H1 (cell line): ENCODE measurements around the gene RAB1B. TPM values are rescaled to one million over a fixed set of nuclear protein-coding genes. Genes with fewer than 3 reads are reported as not detected.

Experiments used
- CTCF ChIA-PET: fragments of 300-600 bp; sonication (Branson Sonifier 250); formaldehyde crosslinking; loops from one replicate; lab custom pipeline; 2021; ENCODE audit not compliant: partially characterized antibody; lab: Charles Lee
- POLR2A ChIA-PET: fragments of 300-600 bp; sonication (Branson Sonifier 250); formaldehyde crosslinking; loops from one replicate; lab custom pipeline; 2021; ENCODE audit warnings: inconsistent platforms; ENCODE audit not compliant: partially characterized antibody; lab: Charles Lee
- DNase-seq, 2 experiments: peaks; one replicate each; pipeline versions ENCODE4 v3.0.0 to v3.0.0-alpha.2; 2010 to 2022; ENCODE audit warnings: low spot score in 2 of 2, low read depth in 1 of 2, mixed read lengths in 1 of 2
- FAIRE-seq: peaks from 2 replicates; lab custom pipeline; 2011; peaks lifted over from hg19 to GRCh38; lab: Jason Lieb, UNC
- H2AFZ ChIP-seq: 2 replicates; pipeline ENCODE4 v1.8.1; 2012; ENCODE audit warnings: low read length, inconsistent platforms
- H2AK5ac ChIP-seq: 2 replicates; pipeline ENCODE4 v1.6.1; 2013; ENCODE audit warnings: low read depth, low read length
- H2BK120ac ChIP-seq: replicated peaks from 2 replicates; pipeline ENCODE3; 2013; ENCODE audit warnings: low read depth, low read length, inconsistent platforms
- H2BK12ac ChIP-seq: 2 replicates; pipeline ENCODE4 v1.6.1; 2013; ENCODE audit warnings: low read depth, low read length
- H2BK15ac ChIP-seq: 2 replicates; pipeline ENCODE4 v1.6.1; 2013; ENCODE audit warnings: low read length
- H2BK20ac ChIP-seq: 2 replicates; pipeline ENCODE4 v1.6.1; 2013; ENCODE audit warnings: low read length
- H2BK5ac ChIP-seq: 2 replicates; pipeline ENCODE4 v1.6.1; 2013; ENCODE audit warnings: low read depth, low read length
- H3K14ac ChIP-seq: 2 replicates; pipeline ENCODE4 v1.6.1; 2013; ENCODE audit warnings: inconsistent platforms; ENCODE audit not compliant: insufficient read length
- H3K18ac ChIP-seq: 2 replicates; pipeline ENCODE4 v1.6.1; 2013; ENCODE audit warnings: low read length; ENCODE audit errors: extremely low read depth
- H3K23ac ChIP-seq: 2 replicates; pipeline ENCODE4 v1.6.1; 2013; ENCODE audit warnings: inconsistent platforms; ENCODE audit not compliant: insufficient read length
- H3K23me2 ChIP-seq: 2 replicates; pipeline ENCODE4 v1.6.1; 2013; ENCODE audit warnings: low read depth, low read length
- H3K27ac ChIP-seq: 2 replicates; pipeline ENCODE4 v1.6.1; 2011; ENCODE audit warnings: low read depth, low read length, inconsistent platforms
- H3K27me3 ChIP-seq, 4 experiments: replicated peaks in 1 of 4; 1 replicate in 1 of 4; 2 replicates in 3 of 4; pipeline versions ENCODE4 v1.6.1 to v1.8.1; 2011 to 2013; ENCODE audit warnings: low read length in 3 of 4, mild to moderate bottlenecking in 3 of 4, inconsistent platforms in 2 of 4, mixed read lengths in 2 of 4, moderate library complexity in 1 of 4; ENCODE audit not compliant: control insufficient read depth in 3 of 4, insufficient read depth in 3 of 4; ENCODE audit errors: extremely low read depth in 1 of 4
- H3K36me3 ChIP-seq, 4 experiments: 2 replicates each; pipeline versions ENCODE4 v1.6.1 to v1.8.1; 2011 to 2013; ENCODE audit warnings: mild to moderate bottlenecking in 4 of 4, low read length in 3 of 4, moderate library complexity in 2 of 4, control low read depth in 1 of 4, inconsistent platforms in 1 of 4; ENCODE audit not compliant: insufficient read depth in 4 of 4, control insufficient read depth in 2 of 4
- H3K4ac ChIP-seq: replicated peaks from 2 replicates; pipeline ENCODE3; 2013; ENCODE audit warnings: low read length, low read depth, mixed read lengths, inconsistent platforms; ENCODE audit not compliant: insufficient read length
- H3K4me1 ChIP-seq, 4 experiments: replicated peaks in 1 of 4; 1 replicate in 1 of 4; 2 replicates in 3 of 4; pipeline versions ENCODE4 v1.6.1 to v1.8.1; 2011 to 2013; ENCODE audit warnings: low read length in 3 of 4, inconsistent platforms in 2 of 4, mixed read lengths in 1 of 4; ENCODE audit not compliant: insufficient read depth in 4 of 4, control insufficient read depth in 3 of 4
- H3K4me2 ChIP-seq, 2 experiments: 2 replicates each; pipeline versions ENCODE4 v1.6.1 to v1.8.1; 2011 to 2013; ENCODE audit warnings: low read depth in 2 of 2, low read length in 2 of 2, control low read depth in 1 of 2, inconsistent platforms in 1 of 2, mild to moderate bottlenecking in 1 of 2; ENCODE audit not compliant: insufficient read depth in 1 of 2
- H3K4me3 ChIP-seq, 4 experiments: fragments of 200-600, 300-600 bp in 1 of 4; sonication (generic), shearing (Covaris generic), sonication (Bioruptor Twin) in 1 of 4; 2 replicates each; pipeline versions ENCODE4 v1.5.1 to v1.8.1; 2011 to 2016; ENCODE audit warnings: low read length in 4 of 4, low read depth in 3 of 4, control low read depth in 2 of 4, inconsistent platforms in 2 of 4, mild to moderate bottlenecking in 2 of 4, mixed read lengths in 1 of 4, moderate library complexity in 1 of 4; ENCODE audit not compliant: insufficient read depth in 2 of 4; ENCODE audit errors: extremely low read depth in 1 of 4
- H3K56ac ChIP-seq: replicated peaks from 2 replicates; pipeline ENCODE3; 2013; ENCODE audit warnings: low read depth, mild to moderate bottlenecking, mixed read lengths, low read length, inconsistent platforms; ENCODE audit not compliant: insufficient read length
- H3K79me1 ChIP-seq: 2 replicates; pipeline ENCODE4 v1.6.1; 2013; ENCODE audit warnings: low read depth, low read length, control low read depth
- H3K79me2 ChIP-seq, 2 experiments: 2 replicates each; pipeline versions ENCODE4 v1.6.1 to v1.8.1; 2012 to 2013; ENCODE audit warnings: low read length in 2 of 2, mild to moderate bottlenecking in 2 of 2, inconsistent platforms in 1 of 2; ENCODE audit not compliant: insufficient read depth in 2 of 2, control insufficient read depth in 1 of 2
- H3K9ac ChIP-seq, 4 experiments: replicated peaks in 1 of 4; 1 replicate in 1 of 4; 2 replicates in 3 of 4; pipeline versions ENCODE4 v1.6.1 to v1.8.1; 2011 to 2013; ENCODE audit warnings: low read depth in 3 of 4, low read length in 3 of 4, control low read depth in 2 of 4, mild to moderate bottlenecking in 2 of 4, moderate library complexity in 2 of 4, inconsistent platforms in 1 of 4; ENCODE audit errors: extremely low read depth in 1 of 4
- H3K9me3 ChIP-seq, 2 experiments: 2 replicates each; pipeline versions ENCODE4 v1.6.1 to v1.8.1; 2012 to 2013; ENCODE audit warnings: mild to moderate bottlenecking in 2 of 2, moderate library complexity in 2 of 2, control low read depth in 1 of 2, inconsistent platforms in 1 of 2, low read depth in 1 of 2, low read length in 1 of 2, mixed read lengths in 1 of 2; ENCODE audit not compliant: insufficient read depth in 2 of 2
- H4K20me1 ChIP-seq, 2 experiments: replicated peaks in 1 of 2; 2 replicates each; pipeline versions ENCODE3 to v1.8.1; 2011 to 2013; ENCODE audit warnings: inconsistent platforms in 2 of 2, low read length in 2 of 2, mild to moderate bottlenecking in 1 of 2; ENCODE audit not compliant: insufficient read depth in 2 of 2, control insufficient read depth in 1 of 2
- H4K5ac ChIP-seq: 2 replicates; pipeline ENCODE4 v1.6.1; 2013; ENCODE audit warnings: low read length, low read depth, mixed read lengths, inconsistent platforms; ENCODE audit not compliant: insufficient read length
- H4K8ac ChIP-seq: 2 replicates; pipeline ENCODE4 v1.8.0; 2013; ENCODE audit warnings: mild to moderate bottlenecking, moderate library complexity, low read length, inconsistent platforms; ENCODE audit not compliant: insufficient read depth; ENCODE audit errors: extremely low read depth
- H4K91ac ChIP-seq: replicated peaks from 2 replicates; pipeline ENCODE3; 2013; ENCODE audit warnings: low read length, mixed read lengths, inconsistent platforms; ENCODE audit not compliant: insufficient read length
- BCL11A ChIP-seq, 2 experiments: IDR thresholded peaks; one replicate each; pipeline ENCODE4 v1.6.1; 2011; ENCODE audit warnings: low read depth in 2 of 2, low read length in 2 of 2, mild to moderate bottlenecking in 2 of 2
- CEBPB ChIP-seq: IDR thresholded peaks from 2 replicates; pipeline ENCODE4 v1.6.1; 2012; ENCODE audit warnings: low read depth, low read length
- CTBP2 ChIP-seq: IDR thresholded peaks from 2 replicates; pipeline ENCODE4 v1.7.0; 2011; ENCODE audit warnings: borderline replicate concordance, mild to moderate bottlenecking, moderate library complexity, mixed read lengths, low read length; ENCODE audit not compliant: insufficient read depth, insufficient read length
- FOSL1 ChIP-seq: IDR thresholded peaks from 2 replicates; pipeline ENCODE4 v1.6.1; 2011; ENCODE audit warnings: mild to moderate bottlenecking, low read depth, low read length, moderate library complexity; ENCODE audit not compliant: insufficient read depth
- GABPA ChIP-seq: IDR thresholded peaks from 2 replicates; pipeline ENCODE4 v1.6.1; 2011; ENCODE audit warnings: mild to moderate bottlenecking, low read length, moderate library complexity, borderline replicate concordance; ENCODE audit not compliant: insufficient read depth
- POU5F1 ChIP-seq: IDR thresholded peaks from 2 replicates; pipeline ENCODE4 v1.6.1; 2011; ENCODE audit warnings: low read depth, mild to moderate bottlenecking, low read length, moderate library complexity
- RBBP5 ChIP-seq: IDR thresholded peaks from 2 replicates; pipeline ENCODE4 v1.7.1; 2012; ENCODE audit warnings: low read depth, mild to moderate bottlenecking, inconsistent platforms, low read length, moderate library complexity, borderline replicate concordance
- SIRT6 ChIP-seq: IDR thresholded peaks from one replicate; pipeline ENCODE4 v1.7.1; 2012; ENCODE audit warnings: low read length, inconsistent platforms
- SIX5 ChIP-seq: IDR thresholded peaks from 2 replicates; pipeline ENCODE4 v1.6.1; 2011; ENCODE audit warnings: mild to moderate bottlenecking, low read depth, low read length
- SP4 ChIP-seq: IDR thresholded peaks from 2 replicates; pipeline ENCODE4 v1.6.1; 2012; ENCODE audit warnings: low read length, inconsistent platforms
- SUZ12 ChIP-seq: fragments of 200-600 bp; sonication (generic); IDR thresholded peaks from 2 replicates; pipeline ENCODE4 v1.6.1; 2012; ENCODE audit warnings: mild to moderate bottlenecking, inconsistent platforms, low read length, moderate library complexity, mixed read lengths
- WGBS, 2 experiments: shearing (Covaris generic) in 1 of 2; methylation state at CpG; one replicate each; pipeline versions ENCODE4 v1.1.6 to v1.1.7; 2013 to 2015; ENCODE audit warnings: low lambda C conversion rate in 2 of 2, mixed read lengths in 2 of 2, inconsistent platforms in 1 of 2, low coverage in 1 of 2, missing lambda C conversion rate in 1 of 2; ENCODE audit not compliant: insufficient replicate concordance in 2 of 2, insufficient coverage in 1 of 2, insufficient read length in 1 of 2; ENCODE audit errors: extremely low coverage in 1 of 2, missing lambda C conversion rate in 1 of 2; 5-methylcytosine and 5-hydroxymethylcytosine counted together
- polyA plus RNA-seq, 7 experiments: library from polyadenylated mRNA; depleted of rRNA in 3 of 7; stranded (reverse) in 5 of 7; unstranded in 2 of 7; fragments of >200 nt in 5 of 7; fragments of 200-250 nt in 2 of 7; gene quantifications; 1 replicate in 5 of 7; 2 replicates in 1 of 7; 4 replicates in 1 of 7; pipeline versions ENCODE4 v1.2.1 to v1.2.3, GENCODE V29; 2011 to 2013; ENCODE audit warnings: missing spikeins in 2 of 7, mixed read lengths in 2 of 7
- total RNA-seq: library from RNA; stranded (reverse); fragmentation: NEBNext Ultra II Directional; extraction: Animal tissue kit (Norgen Biotek cat#: 25700); gene quantifications from 2 replicates; pipeline ENCODE4 v1.2.1, GENCODE V29; 2021

The RAB1B gene
- total and polyA plus RNA-seq, 2 of the 8 experiments (the other 6 are each of a cell fraction or from before 2014, with no cell fraction given), result 100 to 217 TPM

DNA sequence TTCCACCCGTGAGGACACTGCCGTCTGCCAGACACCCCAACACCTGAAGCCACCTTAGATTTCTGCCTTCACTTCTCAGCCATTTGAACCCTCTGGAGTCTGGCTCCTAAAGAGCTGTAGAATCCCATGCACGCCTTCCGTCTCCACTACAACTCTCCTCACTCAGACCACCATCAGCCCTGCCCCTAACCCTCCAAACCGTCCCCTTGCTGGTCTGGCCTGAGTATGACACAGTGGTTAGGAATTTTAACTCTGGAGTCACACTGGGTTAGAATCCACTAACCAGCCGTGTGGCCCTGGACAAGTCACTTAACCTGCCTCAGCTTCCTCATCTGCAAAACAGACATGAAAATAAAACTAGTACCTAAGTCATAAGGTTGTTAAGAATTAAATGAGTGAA, 12.6 kb downstream of the RAB1B start:
- H4K20me1 ChIP-seq, result peaks cover 9 to 23% of the 10 kb centered on the region in 2 experiments
- no peak overlapping the region for H2BK120ac ChIP-seq
- H3K4me2 ChIP-seq, result no peak overlapping the region
- no peak overlapping the region for H2AK5ac ChIP-seq
- no peak overlapping the region for H3K9ac ChIP-seq
- peaks cover 0 to 4% (median under 1%) of the 10 kb centered on the region in 4 experiments; a peak in 2 of 7 replicates for H3K27me3 ChIP-seq
- no peak overlapping the region for H4K8ac ChIP-seq
- H2BK5ac ChIP-seq, result no peak overlapping the region
- no peak overlapping the region for H3K27ac ChIP-seq
- no peak overlapping the region for H2BK20ac ChIP-seq
- peaks cover 0 to 5% (median 1%) of the 10 kb centered on the region in 4 experiments; a peak in 2 of 8 replicates for H3K36me3 ChIP-seq
- no peak overlapping the region for H3K18ac ChIP-seq
- POLR2A ChIA-PET, result interaction anchor here (0.9 to 7.9 kb wide), 8 partner anchors 8 to 90 kb away, joined by 3 to 125 read pairs (median 9); partner anchors contain the start of genes B4GAT1, BRMS1, RAB1B and RIN1
- H2AFZ ChIP-seq, result no peak overlapping the region
- H3K79me1 ChIP-seq, result no peaks in the 10 kb centered on the region; the same call in 1 of the 2 replicates
- DNase-seq (no peak), FAIRE-seq (no peak)
- no peak overlapping the region for H3K4me3 ChIP-seq
- peaks cover 4% of the 10 kb centered on the region; the same call in 1 of the 2 replicates for H3K23me2 ChIP-seq
- H3K4ac ChIP-seq, result no peak overlapping the region
- WGBS, 2 experiments, result 80% methylated on average over 6 of the region's 6 CpGs; no CpG with 5 or more reads in 1 of the 2 experiments
- no peak overlapping the region for H3K14ac ChIP-seq
- H2BK15ac ChIP-seq, result peak overlapping the region; percentile 65; the same call in 1 of the 2 replicates
- no peak overlapping the region for H4K5ac ChIP-seq
- H3K4me1 ChIP-seq, result peaks cover 0 to 17% (median 13%) of the 10 kb centered on the region in 4 experiments; a peak in 5 of 7 replicates
- no peak overlapping the region for H3K23ac ChIP-seq
- CTCF ChIA-PET, result interaction anchor here (1.0 to 5.2 kb wide), 12 partner anchors 10 to 135 kb away, joined by 3 to 48 read pairs (median 6); partner anchors contain the start of genes RAB1B and RIN1
- H3K56ac ChIP-seq, result no peak overlapping the region
- H4K91ac ChIP-seq, result no peak overlapping the region
- H3K79me2 ChIP-seq, result no peaks in the 10 kb centered on the region
- H3K9me3 ChIP-seq, result no peaks in the 10 kb centered on the region
- H2BK12ac ChIP-seq, result no peak overlapping the region
- TF ChIP-seq SUZ12, result no peak
- TF ChIP-seq SIX5, result no peak
- TF ChIP-seq CEBPB, result no peak
- no peak for TF ChIP-seq FOSL1
- TF ChIP-seq POU5F1, result no peak
- no peak for TF ChIP-seq SP4
- no peak for TF ChIP-seq GABPA
- TF ChIP-seq BCL11A (IDR thresholded peaks at IDR 0.05; ENCODE audit: low read depth in 2 of 2, low read length in 2 of 2), result no peak
- TF ChIP-seq RBBP5, result no peak
- TF ChIP-seq SIRT6, result no peak
- TF ChIP-seq CTBP2, result no peak
